Measurements from ENCODE around the gene KNDC1.

KNDC1 gene

DNA sequence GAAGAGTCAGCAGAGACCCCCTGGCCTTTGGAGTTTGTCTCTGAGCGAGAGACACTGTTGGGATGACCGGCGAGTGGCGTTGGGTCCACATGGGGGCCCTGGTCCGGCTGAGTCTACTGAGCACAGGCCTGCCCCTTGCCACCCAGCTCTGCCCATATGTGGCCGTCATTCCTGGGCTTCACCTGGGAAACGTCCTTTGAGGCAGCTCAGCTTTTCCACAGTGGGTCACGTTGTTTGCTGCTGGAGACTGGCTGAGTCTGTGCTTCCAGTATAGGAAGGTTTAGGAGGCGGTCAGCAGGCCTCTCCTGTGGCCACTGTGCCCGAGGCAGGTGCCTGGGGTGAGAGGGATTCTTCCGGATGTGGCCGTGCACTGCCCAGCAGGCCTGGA, 99.6 kb downstream of the KNDC1 start:
- Histone ChIP-seq H3K18ac (ENCODE audit: low read length) (no peak overlapping the region), H2BK15ac (ENCODE audit: low read length) (peak overlapping the region; percentile 98), H3K4ac (ENCODE audit: low read length) (no peak overlapping the region), H3K27me3 (ENCODE audit: control insufficient read depth in 3 of 3, insufficient read depth in 3 of 3, low read depth in 1 of 3, low read length in 3 of 3) (peaks cover 0 to 33% (median 5%) of the 10 kb centered on the region in 3 experiments), H2BK5ac (ENCODE audit: low read length) (no peak overlapping the region), H3K4me1 (ENCODE audit: control insufficient read depth in 2 of 2, insufficient read depth in 1 of 2, low read depth in 1 of 2, low read length in 2 of 2) (peaks cover 20 to 38% of the 10 kb centered on the region in 2 donors), H2BK12ac (ENCODE audit: low read length) (no peak overlapping the region), H3K79me1 (ENCODE audit: low read depth, low read length) (peaks cover 3% of the 10 kb centered on the region), H3K14ac (ENCODE audit: low read length) (peak overlapping the region; percentile 64), H3K23ac (ENCODE audit: low read depth, low read length, poor library complexity) (no peak overlapping the region), H3K9ac (ENCODE audit: low read depth, low read length, poor library complexity) (no peak overlapping the region), H3K36me3 (replicated peaks in 1 of 2; ENCODE audit: control insufficient read depth in 2 of 2, insufficient read depth in 2 of 2, low read length in 2 of 2) (no peaks in the 10 kb centered on the region), H2AK5ac (ENCODE audit: low read depth, low read length) (peak overlapping the region; percentile 78), H3K4me3 (ENCODE audit: low read length in 2 of 2) (no peak overlapping the region), H3K4me2 (ENCODE audit: insufficient read depth, low read length, poor library complexity, severe bottlenecking) (no peak overlapping the region), H3K9me3 (replicated peaks in 1 of 2; ENCODE audit: control insufficient read depth in 2 of 2, insufficient read depth in 1 of 2, low read depth in 1 of 2, low read length in 2 of 2) (no peaks in the 10 kb centered on the region), H2BK120ac (ENCODE audit: low read depth, low read length) (no peak overlapping the region), H4K91ac (ENCODE audit: low read depth, low read length, poor library complexity) (no peak overlapping the region), H3K27ac (replicated peaks; ENCODE audit: low read length) (no peak overlapping the region), H2AFZ (ENCODE audit: low read length) (peak overlapping the region; percentile 24), H4K8ac (ENCODE audit: low read depth, low read length) (no peak overlapping the region)
- no CpG with 5 or more reads among the region's 12 CpGs for WGBS, 2 donors (ENCODE audit: extremely low coverage in 2 of 2, insufficient read length in 2 of 2, insufficient replicate concordance in 1 of 2)
- no peak for DNase-seq (ENCODE audit: low spot score)

DNA sequence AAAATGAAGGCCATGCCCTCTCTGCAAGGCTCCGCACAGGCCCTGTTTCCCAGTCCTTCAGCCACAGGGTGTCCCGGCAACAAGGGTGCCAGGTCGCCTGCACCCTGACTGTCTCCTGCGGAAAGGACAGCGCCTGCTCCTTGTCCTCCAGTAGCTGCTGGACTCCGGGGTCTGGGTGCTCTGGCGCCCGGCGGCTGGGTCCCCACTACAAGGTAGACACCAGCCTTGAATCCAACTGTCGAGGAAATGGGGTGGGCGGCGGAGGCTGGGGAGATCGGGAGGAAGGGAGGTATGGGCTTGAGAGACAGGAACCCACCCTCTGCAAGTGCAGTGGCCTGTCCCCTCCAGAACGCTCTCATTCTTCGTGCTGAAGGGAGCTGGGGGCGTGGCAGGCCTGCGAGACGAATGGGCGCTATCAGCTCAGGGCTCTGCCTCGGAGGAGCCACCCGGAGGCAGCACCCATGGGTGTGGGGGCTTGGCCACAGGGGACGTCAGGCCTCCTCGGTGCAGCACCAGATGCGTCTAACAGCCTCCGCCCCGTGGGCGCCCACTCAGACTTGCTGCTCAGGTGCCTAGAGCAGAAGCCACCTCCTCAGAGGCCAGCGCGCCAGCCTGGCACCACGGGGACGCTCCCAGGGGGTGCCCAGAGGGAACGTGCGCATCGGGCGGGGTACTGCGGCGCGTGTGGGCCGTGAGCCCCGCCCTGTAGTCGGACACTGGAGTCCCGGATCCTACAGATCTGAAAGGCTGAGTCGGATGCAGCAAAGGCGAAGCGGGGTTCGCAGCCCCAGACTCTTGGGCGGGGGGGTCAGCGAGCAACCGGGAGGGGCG, 101.1 kb downstream of the KNDC1 start:
- peak overlapping the region; percentile 94 for H3K14ac ChIP-seq (ENCODE audit: low read length)
- peak overlapping the region; percentile 68 to 96 for H3K4me3 ChIP-seq (ENCODE audit: low read length in 2 of 2)
- no peak for DNase-seq (ENCODE audit: low spot score)
- peak overlapping the region; percentile 65 for H2BK15ac ChIP-seq (ENCODE audit: low read length)
- peaks cover 3% of the 10 kb centered on the region for H3K79me1 ChIP-seq (ENCODE audit: low read depth, low read length)
- H3K18ac ChIP-seq (ENCODE audit: low read length), result peak overlapping the region; percentile 98
- WGBS, 2 donors (ENCODE audit: extremely low coverage in 2 of 2, insufficient read length in 2 of 2, insufficient replicate concordance in 1 of 2), result no CpG with 5 or more reads among the region's 50 CpGs
- no peak overlapping the region for H2BK120ac ChIP-seq (ENCODE audit: low read depth, low read length)
- H3K23ac ChIP-seq (ENCODE audit: low read depth, low read length, poor library complexity), result no peak overlapping the region
- no peak overlapping the region for H3K4ac ChIP-seq (ENCODE audit: low read length)
- no peaks in the 10 kb centered on the region for H3K9me3 ChIP-seq (replicated peaks in 1 of 2; ENCODE audit: control insufficient read depth in 2 of 2, insufficient read depth in 1 of 2, low read depth in 1 of 2, low read length in 2 of 2)
- H3K36me3 ChIP-seq (replicated peaks in 1 of 2; ENCODE audit: control insufficient read depth in 2 of 2, insufficient read depth in 2 of 2, low read length in 2 of 2), result no peaks in the 10 kb centered on the region
- no peak overlapping the region for H4K91ac ChIP-seq (ENCODE audit: low read depth, low read length, poor library complexity)
- H4K8ac ChIP-seq (ENCODE audit: low read depth, low read length), result no peak overlapping the region
- H3K27ac ChIP-seq (replicated peaks; ENCODE audit: low read length), result no peak overlapping the region
- peak overlapping the region; percentile 89 for H2AFZ ChIP-seq (ENCODE audit: low read length)
- H3K4me1 ChIP-seq (ENCODE audit: control insufficient read depth in 2 of 2, insufficient read depth in 1 of 2, low read depth in 1 of 2, low read length in 2 of 2), result peaks cover 18 to 38% of the 10 kb centered on the region in 2 donors
- peak overlapping the region; percentile 79 for H3K4me2 ChIP-seq (ENCODE audit: insufficient read depth, low read length, poor library complexity, severe bottlenecking)
- H3K27me3 ChIP-seq (ENCODE audit: control insufficient read depth in 3 of 3, insufficient read depth in 3 of 3, low read depth in 1 of 3, low read length in 3 of 3), result peaks cover 0 to 22% (median 5%) of the 10 kb centered on the region in 3 experiments
- H3K9ac ChIP-seq (ENCODE audit: low read depth, low read length, poor library complexity), result peak overlapping the region; percentile 99
- peak overlapping the region; percentile 54 for H2BK5ac ChIP-seq (ENCODE audit: low read length)
- peak overlapping the region; percentile 79 for H2AK5ac ChIP-seq (ENCODE audit: low read depth, low read length)
- H2BK12ac ChIP-seq (ENCODE audit: low read length), result peak overlapping the region; percentile 12

DNA sequence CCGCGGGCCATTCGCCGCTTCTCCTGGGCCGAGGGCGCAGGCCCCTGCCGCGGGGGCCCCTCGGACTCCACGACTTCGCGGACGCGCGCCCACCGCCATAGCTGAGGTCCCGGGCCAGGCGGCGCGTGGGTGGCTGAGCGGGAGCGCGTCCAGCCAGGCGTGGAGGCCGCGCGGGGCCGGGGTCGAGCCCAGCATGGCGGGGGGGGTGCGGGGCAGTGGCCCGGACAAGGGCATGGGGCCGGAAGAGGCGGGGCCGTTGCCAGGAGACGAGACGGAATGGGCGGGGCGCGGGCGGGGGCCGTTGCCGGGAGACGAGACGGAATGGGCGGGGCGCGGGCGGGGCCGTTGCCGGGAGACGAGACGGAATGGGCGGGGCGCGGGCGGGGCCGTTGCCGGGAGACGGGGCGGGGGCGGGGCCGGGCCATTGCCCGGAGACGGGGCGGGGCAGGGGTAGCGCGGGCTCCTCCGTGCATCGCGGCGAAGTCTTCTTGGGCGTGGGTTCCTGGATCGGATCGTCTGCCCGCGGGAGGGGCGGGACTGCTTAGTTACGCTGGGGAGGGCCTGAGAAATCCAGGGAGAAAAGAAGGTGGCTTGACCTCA, 101.8 kb downstream of the KNDC1 start:
- H3K27ac ChIP-seq (replicated peaks; ENCODE audit: low read length), result no peak overlapping the region
- no peaks in the 10 kb centered on the region for H3K9me3 ChIP-seq (replicated peaks in 1 of 2; ENCODE audit: control insufficient read depth in 2 of 2, insufficient read depth in 1 of 2, low read depth in 1 of 2, low read length in 2 of 2)
- H3K9ac ChIP-seq (ENCODE audit: low read depth, low read length, poor library complexity), result peak overlapping the region; percentile 99
- H2BK12ac ChIP-seq (ENCODE audit: low read length), result no peak overlapping the region
- peak overlapping the region; percentile 56 for H3K14ac ChIP-seq (ENCODE audit: low read length)
- no peaks in the 10 kb centered on the region for H3K36me3 ChIP-seq (replicated peaks in 1 of 2; ENCODE audit: control insufficient read depth in 2 of 2, insufficient read depth in 2 of 2, low read length in 2 of 2)
- H3K23ac ChIP-seq (ENCODE audit: low read depth, low read length, poor library complexity), result no peak overlapping the region
- peak overlapping the region; percentile 68 to 96 for H3K4me3 ChIP-seq (ENCODE audit: low read length in 2 of 2)
- peak overlapping the region; percentile 54 for H2BK5ac ChIP-seq (ENCODE audit: low read length)
- H3K4ac ChIP-seq (ENCODE audit: low read length), result no peak overlapping the region
- no peak overlapping the region for H2BK120ac ChIP-seq (ENCODE audit: low read depth, low read length)
- no CpG with 5 or more reads among the region's 79 CpGs for WGBS, 2 donors (ENCODE audit: extremely low coverage in 2 of 2, insufficient read length in 2 of 2, insufficient replicate concordance in 1 of 2)
- H4K8ac ChIP-seq (ENCODE audit: low read depth, low read length), result no peak overlapping the region
- no peak for DNase-seq (ENCODE audit: low spot score)
- H3K27me3 ChIP-seq (ENCODE audit: control insufficient read depth in 3 of 3, insufficient read depth in 3 of 3, low read depth in 1 of 3, low read length in 3 of 3), result peaks cover 0 to 22% (median 5%) of the 10 kb centered on the region in 3 experiments
- H3K4me1 ChIP-seq (ENCODE audit: control insufficient read depth in 2 of 2, insufficient read depth in 1 of 2, low read depth in 1 of 2, low read length in 2 of 2), result peaks cover 18 to 38% of the 10 kb centered on the region in 2 donors
- peak overlapping the region; percentile 89 for H2AFZ ChIP-seq (ENCODE audit: low read length)
- H2AK5ac ChIP-seq (ENCODE audit: low read depth, low read length), result no peak overlapping the region
- H3K4me2 ChIP-seq (ENCODE audit: insufficient read depth, low read length, poor library complexity, severe bottlenecking), result peak overlapping the region; percentile 79
- peak overlapping the region; percentile 65 for H2BK15ac ChIP-seq (ENCODE audit: low read length)
- no peak overlapping the region for H4K91ac ChIP-seq (ENCODE audit: low read depth, low read length, poor library complexity)
- H3K18ac ChIP-seq (ENCODE audit: low read length), result peak overlapping the region; percentile 98
- peaks cover 3% of the 10 kb centered on the region for H3K79me1 ChIP-seq (ENCODE audit: low read depth, low read length)

DNA sequence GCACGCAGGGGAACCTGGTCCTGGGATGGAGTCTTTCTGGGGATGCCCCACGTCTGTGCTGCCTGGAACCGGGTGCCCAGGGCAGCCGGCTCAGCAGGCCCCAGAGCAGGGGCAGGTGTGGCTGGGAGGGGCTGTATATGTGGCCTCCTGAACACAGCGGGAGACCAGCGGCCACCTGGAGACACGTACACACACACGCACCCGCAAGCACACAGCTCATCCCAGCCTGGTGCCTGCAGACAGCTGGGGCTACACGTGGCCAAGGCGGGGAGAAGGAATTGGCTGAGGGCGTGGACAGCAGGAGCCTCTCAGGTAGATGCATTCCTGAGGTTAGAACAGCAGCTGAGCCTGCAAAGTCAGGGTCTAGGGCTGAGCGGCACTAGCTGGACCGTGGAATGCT, 102.7 kb downstream of the KNDC1 start:
- H3K4me1 ChIP-seq (ENCODE audit: control insufficient read depth in 2 of 2, insufficient read depth in 1 of 2, low read depth in 1 of 2, low read length in 2 of 2), result peaks cover 13 to 34% of the 10 kb centered on the region in 2 donors
- H3K4me3 ChIP-seq (ENCODE audit: low read length in 2 of 2), result peak overlapping the region in 1 of 2 donors; percentile 49
- no CpG with 5 or more reads among the region's 14 CpGs for WGBS, 2 donors (ENCODE audit: extremely low coverage in 2 of 2, insufficient read length in 2 of 2, insufficient replicate concordance in 1 of 2)

More for the DNA sequence above, 102.7 kb downstream of the KNDC1 start:
- Histone ChIP-seq H3K4ac (ENCODE audit: low read length) (no peak overlapping the region), H2BK5ac (ENCODE audit: low read length) (no peak overlapping the region), H2BK120ac (ENCODE audit: low read depth, low read length) (no peak overlapping the region), H4K91ac (ENCODE audit: low read depth, low read length, poor library complexity) (no peak overlapping the region), H3K23ac (ENCODE audit: low read depth, low read length, poor library complexity) (peak overlapping the region; percentile 8), H3K36me3 (replicated peaks in 1 of 2; ENCODE audit: control insufficient read depth in 2 of 2, insufficient read depth in 2 of 2, low read length in 2 of 2) (no peaks in the 10 kb centered on the region), H2AFZ (ENCODE audit: low read length) (no peak overlapping the region), H3K9ac (ENCODE audit: low read depth, low read length, poor library complexity) (peak overlapping the region; percentile 73), H3K9me3 (replicated peaks in 1 of 2; ENCODE audit: control insufficient read depth in 2 of 2, insufficient read depth in 1 of 2, low read depth in 1 of 2, low read length in 2 of 2) (no peaks in the 10 kb centered on the region), H2BK15ac (ENCODE audit: low read length) (peak overlapping the region; percentile 82), H3K18ac (ENCODE audit: low read length) (peak overlapping the region; percentile 73), H3K79me1 (ENCODE audit: low read depth, low read length) (peaks cover 3% of the 10 kb centered on the region), H3K27ac (replicated peaks; ENCODE audit: low read length) (no peak overlapping the region), H3K14ac (ENCODE audit: low read length) (no peak overlapping the region), H4K8ac (ENCODE audit: low read depth, low read length) (no peak overlapping the region), H3K27me3 (ENCODE audit: control insufficient read depth in 3 of 3, insufficient read depth in 3 of 3, low read depth in 1 of 3, low read length in 3 of 3) (peaks cover 0 to 17% (median 5%) of the 10 kb centered on the region in 3 experiments), H2AK5ac (ENCODE audit: low read depth, low read length) (peak overlapping the region; percentile 85), H3K4me2 (ENCODE audit: insufficient read depth, low read length, poor library complexity, severe bottlenecking) (no peak overlapping the region), H2BK12ac (ENCODE audit: low read length) (peak overlapping the region; percentile 67)
- DNase-seq (ENCODE audit: low spot score), result no peak

Measured in neuronal stem cell (in vitro differentiated cells).